Islet precursor cell (in vitro differentiated cells): ENCODE measurements around the gene ITGB2.

Experiments used
- DNase-seq: peaks from one replicate; pipeline ENCODE4 v3.0.0-alpha.2; 2018

ITGB2 gene

GRCh38 chr21:44894687-44895302 lies 25.9 kb downstream of the ITGB2 start:
- no peak for DNase-seq

GRCh38 chr21:44893948-44894656 lies 26.6 kb downstream of the ITGB2 start:
- no peak for DNase-seq

DNA sequence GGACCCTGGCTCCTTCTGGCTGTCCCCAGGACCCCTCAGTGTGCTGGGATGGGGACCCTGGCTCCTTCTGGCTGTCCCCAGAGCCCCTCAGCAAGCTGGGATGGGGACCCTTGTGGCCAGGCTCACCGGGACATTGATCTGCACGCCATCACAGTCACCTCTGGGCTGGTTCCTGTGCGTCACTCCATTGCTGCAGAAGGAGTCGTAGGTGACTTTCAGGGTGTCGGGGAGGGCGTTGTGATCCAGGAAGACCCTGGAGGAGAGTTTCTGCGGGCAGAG lies 27.5 kb downstream of the ITGB2 start:
- no peak for DNase-seq

DNA sequence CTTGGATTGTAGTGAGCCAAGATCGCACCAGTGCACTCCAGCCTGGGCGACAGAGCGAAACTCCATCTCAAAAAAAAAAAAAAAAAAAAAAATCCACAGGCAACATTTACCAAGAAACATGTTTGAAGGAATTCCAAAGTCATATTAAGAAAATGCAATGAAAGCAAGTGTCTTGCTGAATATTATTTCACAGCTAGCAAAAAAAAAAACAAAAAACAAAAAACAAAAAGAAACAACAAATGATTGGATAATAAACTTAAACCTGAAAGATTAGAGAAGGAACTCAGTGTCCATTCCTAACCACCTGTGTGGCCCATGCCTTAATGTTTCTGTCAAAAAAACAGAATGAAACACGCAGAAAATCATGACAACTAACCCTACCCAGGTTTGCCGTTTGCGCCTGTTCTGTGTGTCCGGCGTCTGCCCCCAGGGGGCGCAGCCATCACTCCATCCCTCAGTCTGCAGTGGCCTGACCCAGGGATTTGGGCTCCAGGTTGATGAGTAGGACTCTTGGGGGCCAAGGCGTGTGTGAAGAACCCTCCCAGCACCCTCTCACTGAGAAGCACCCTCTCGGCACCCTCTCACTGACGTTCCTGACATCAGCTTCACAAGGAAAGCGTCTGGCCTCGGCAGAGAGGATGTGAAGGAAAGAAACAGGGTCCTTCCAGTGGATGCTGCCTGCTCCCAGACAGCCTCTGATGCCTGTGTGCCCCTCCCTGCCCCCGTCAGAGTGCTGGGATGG lies 28.0 kb downstream of the ITGB2 start:
- no peak for DNase-seq

DNA sequence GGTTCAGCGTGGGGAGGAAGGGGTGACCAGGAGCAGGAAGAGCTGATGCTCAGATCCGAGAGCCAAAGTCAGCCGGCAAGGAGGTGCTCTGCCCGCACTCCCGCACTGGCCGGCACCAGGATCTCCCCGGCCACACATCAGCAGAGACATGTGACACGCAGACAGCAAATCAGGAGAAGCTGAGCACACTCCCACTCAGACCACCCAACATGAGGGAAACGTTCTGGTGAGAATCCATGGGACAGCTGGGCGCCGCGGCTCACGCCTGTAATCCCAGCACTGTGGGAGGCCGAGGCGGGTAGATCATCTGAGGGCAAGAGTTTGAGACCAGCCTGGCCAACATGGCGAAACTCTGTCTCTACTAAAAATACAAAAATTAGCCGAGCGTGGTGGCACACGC lies 28.6 kb downstream of the ITGB2 start:
- no peak for DNase-seq

GRCh38 chr21:44891631-44892031 lies 29.1 kb downstream of the ITGB2 start:
- no peak for DNase-seq

DNA sequence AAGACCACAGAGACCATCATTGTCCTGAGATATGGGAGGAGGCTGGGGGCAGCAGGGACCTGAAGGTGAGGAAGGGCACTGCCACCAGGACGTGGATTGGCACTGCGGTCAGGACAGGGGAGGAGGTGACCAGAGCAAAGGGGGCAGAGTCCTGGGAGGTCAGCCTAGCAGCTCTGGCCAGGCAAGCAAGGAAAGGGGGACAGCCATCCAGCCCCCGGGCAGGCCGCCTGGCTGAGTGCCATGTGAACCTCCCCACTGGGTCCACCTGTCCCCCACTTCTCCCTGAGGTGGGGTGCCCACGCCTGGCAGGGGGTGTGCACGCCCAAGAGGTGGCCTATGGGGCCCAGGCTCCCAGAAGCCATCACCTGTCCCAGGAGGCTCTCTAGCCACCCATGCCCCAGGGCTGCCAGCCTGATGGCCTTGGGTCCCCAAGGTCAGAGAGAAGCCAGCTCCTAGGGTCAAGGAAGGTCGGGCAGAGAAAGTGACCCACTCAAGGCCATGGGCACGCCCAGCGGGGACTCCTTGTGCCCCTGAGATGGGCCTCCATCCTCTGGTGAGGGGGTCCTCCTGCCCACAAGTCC lies 29.6 kb downstream of the ITGB2 start:
- no peak for DNase-seq

DNA sequence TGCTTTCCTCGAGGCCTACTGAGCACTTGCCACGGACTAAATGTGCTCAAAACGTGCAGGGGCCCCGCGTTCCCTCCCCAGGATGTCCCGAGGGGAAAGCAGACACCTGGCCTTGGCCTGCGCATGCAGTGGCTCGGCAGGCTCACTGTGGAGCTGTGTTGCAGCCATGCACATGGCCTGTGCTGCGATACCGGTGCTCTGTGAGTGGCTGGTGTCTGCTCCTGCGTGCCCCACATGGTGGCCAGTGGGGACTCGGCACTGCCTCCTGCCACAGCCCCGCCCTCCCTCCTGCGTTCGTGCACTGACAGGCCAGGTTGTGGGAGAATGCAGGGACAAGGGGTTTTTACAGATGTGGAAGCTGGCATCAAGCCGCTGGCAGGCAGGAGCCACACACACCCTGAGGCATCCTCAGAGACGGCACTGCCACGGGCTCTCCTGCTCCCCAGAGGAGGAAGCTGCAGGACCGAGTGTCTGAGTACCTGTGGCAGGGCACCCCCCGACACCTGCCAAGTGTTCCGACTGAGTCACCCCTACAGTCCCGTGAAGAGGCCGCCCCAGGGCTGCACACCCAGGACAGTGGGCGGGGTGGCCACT lies 30.3 kb downstream of the ITGB2 start:
- no peak for DNase-seq

- DNase-seq, result no peak
Measured at GRCh38 chr21:44889625-44890337, 30.9 kb downstream of the ITGB2 start.

- no peak for DNase-seq
Measured at GRCh38 chr21:44888581-44889550, 31.8 kb downstream of the ITGB2 start.

GRCh38 chr21:44887807-44888580 lies 32.7 kb downstream of the ITGB2 start:
- DNase-seq, result no peak

- no peak for DNase-seq
Measured at GRCh38 chr21:44887126-44887806, 33.4 kb downstream of the ITGB2 start.

DNA sequence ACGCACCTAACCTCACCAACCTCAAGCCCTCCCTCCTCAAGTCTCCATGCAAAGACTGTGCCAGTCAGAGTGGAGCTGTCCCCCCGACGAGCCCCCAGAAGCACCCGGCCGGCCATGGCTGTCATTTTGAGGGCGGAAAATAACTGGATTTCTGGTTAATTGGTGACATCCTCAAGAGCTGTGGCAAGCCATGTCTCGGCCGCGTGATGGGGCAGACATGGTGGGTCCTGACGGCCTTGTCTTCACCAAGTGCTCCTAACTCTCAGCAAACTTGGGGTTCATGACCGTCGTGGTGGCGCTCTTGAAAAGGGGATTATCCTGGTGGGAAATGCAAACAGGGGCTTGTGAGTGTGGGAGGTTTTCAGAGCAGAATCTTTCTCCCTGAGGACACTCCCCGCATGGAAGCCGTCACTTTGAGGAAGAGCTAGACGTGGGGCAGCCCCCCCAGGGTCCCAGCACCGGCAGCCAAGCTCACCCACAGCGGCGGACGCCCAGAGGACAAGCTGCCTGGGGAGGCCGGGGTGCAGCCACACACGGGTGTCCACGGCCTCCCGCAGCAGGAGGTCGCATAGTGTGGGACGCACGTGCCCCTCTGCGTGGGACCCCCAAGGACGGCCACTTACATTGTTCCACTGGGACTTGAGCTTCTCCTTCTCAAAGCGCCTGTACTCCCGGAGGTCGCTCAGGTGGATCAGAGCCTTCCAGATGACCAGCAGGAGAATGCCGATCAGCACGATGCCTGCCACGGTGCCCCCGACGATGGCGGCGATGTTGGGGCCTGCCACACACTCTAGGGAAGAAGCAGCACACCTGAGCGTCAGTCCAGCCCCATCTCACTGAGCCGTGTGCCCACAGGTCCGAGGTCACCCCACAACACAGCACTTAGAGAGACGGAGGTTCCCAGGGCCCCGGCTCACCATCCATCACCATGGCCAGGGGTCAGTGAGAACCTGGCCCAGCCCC lies 34.3 kb downstream of the ITGB2 start:
- no peak for DNase-seq

DNA sequence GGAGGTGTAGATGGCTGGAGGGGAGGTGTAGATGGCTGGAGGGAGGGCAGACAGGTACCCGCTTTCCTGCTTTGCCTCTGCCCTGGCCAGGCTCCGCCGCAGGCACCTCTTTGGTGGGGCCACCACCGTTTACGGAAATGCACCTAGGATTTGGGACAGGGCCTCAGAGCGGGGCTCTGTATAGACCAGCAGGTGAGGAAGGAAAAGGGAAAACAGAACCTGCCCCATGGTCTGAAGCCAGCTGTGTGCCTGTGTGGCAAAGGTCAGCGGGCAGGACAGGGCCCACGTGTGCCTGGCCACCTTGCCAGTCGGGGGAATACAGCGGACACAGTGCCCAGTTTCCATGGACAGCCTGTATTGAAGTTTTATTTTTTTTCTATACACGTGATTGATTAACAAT lies 35.1 kb downstream of the ITGB2 start:
- DNase-seq, result no peak

- DNase-seq, result no peak
Measured at GRCh38 chr21:44884097-44884496, 36.6 kb downstream of the ITGB2 start.

GRCh38 chr21:44883250-44883649 lies 37.4 kb downstream of the ITGB2 start:
- DNase-seq, result no peak

DNA sequence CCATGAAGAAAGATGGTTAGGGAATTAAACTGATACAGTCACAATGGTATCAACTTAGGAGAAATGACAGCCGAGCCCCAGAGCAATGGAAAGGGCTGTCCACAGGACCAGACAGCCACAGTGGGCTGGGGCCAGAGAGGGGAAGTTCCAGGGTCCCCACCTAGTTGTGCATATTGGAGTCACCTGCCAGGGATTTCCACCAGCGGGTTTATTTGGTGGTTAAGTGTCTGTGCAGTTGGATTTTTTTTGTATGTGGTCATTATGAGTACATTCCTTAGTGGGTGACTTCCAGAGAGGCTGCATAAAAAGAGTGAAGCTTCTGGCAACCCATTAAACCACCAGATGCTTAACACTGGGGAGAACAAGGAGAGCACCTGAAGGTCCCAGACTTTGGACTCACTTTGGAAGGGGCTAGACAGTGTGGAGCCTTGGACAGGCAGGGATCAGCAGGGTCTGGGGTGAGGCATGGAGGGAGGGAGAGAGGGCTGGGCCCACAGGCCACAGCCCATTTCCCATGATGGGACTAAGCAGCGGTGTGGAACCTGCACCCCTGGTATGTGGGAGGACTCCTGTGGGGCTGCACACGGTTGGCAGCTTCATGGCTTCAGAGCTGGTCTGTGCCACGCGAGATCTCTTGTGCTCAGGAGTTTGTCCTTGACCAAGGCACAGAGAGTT lies 39.4 kb downstream of the ITGB2 start:
- no peak for DNase-seq

GRCh38 chr21:44880405-44881197 lies 40.1 kb downstream of the ITGB2 start:
- DNase-seq, result no peak
